HFF-Myc (cell line): ENCODE data around the gene DENND5B.
"Not testable (repeated sequence)": the region's sequence is repeated elsewhere in the genome, so short reads cannot be mapped to it uniquely, and the experiment has no call there.

Source experiments
- DNase-seq: peaks from one replicate; pipeline ENCODE4 v3.0.0-alpha.2; 2011; ENCODE audit warnings: low read depth; ENCODE audit errors: extremely low read depth
- H3K4me3 ChIP-seq: replicated peaks from 2 replicates; pipeline ENCODE4 v1.5.1; 2011; ENCODE audit warnings: low read depth, mild to moderate bottlenecking, control low read depth, low read length
- TF ChIP-seq, protein P1 (sequence below): IDR thresholded peaks from 2 replicates; pipeline ENCODE4 v1.5.1; 2012; ENCODE audit warnings: mild to moderate bottlenecking, low read depth, low read length, control low read depth; ENCODE audit errors: missing control alignments

The DENND5B gene

DNA sequence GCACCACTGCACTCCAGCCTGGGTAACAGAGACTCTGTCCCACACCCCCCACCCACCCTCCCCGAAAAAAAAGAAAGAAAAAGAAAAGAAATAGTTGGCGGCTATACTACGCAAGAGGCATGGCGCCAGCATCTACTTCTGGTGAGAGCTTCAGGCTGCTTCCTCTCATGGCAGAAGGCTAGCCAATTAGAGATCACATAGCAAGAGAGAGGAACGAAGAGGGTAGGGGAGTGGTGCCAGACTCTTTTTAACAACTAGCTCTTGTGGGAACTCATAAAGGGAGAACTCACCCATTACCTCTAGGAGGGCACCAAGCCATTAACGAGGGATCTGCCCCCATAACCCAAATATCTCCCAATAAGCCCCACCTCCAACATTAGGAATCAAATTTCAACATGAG is 6.2 kb downstream of the DENND5B start:
- DNase-seq, result no peak
- H3K4me3 ChIP-seq, result no peak overlapping the region
- TF ChIP-seq, protein P1, sequence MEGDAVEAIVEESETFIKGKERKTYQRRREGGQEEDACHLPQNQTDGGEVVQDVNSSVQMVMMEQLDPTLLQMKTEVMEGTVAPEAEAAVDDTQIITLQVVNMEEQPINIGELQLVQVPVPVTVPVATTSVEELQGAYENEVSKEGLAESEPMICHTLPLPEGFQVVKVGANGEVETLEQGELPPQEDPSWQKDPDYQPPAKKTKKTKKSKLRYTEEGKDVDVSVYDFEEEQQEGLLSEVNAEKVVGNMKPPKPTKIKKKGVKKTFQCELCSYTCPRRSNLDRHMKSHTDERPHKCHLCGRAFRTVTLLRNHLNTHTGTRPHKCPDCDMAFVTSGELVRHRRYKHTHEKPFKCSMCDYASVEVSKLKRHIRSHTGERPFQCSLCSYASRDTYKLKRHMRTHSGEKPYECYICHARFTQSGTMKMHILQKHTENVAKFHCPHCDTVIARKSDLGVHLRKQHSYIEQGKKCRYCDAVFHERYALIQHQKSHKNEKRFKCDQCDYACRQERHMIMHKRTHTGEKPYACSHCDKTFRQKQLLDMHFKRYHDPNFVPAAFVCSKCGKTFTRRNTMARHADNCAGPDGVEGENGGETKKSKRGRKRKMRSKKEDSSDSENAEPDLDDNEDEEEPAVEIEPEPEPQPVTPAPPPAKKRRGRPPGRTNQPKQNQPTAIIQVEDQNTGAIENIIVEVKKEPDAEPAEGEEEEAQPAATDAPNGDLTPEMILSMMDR, result no peak

DNA sequence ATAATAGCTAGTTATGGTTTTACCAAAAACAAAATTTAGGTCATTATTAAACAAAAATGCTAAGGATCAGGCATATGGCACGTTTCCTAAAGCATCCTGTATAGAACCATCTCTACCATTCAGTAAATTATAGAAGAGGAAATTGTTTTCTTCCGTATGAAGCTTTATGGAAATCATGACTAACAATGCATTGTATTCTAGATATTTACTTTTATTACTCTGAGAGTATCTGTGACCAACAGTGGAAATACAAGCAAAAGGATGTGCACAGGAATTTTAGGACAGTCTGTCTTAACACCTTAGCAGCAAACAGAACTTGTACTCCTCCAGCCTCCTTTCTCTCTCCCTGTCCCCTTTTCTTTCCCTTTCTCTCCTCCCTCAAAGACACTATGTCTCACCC is 7.1 kb downstream of the DENND5B start:
- TF ChIP-seq, protein P1, result no peak
- no peak for DNase-seq
- H3K4me3 ChIP-seq, result no peak overlapping the region

DNA sequence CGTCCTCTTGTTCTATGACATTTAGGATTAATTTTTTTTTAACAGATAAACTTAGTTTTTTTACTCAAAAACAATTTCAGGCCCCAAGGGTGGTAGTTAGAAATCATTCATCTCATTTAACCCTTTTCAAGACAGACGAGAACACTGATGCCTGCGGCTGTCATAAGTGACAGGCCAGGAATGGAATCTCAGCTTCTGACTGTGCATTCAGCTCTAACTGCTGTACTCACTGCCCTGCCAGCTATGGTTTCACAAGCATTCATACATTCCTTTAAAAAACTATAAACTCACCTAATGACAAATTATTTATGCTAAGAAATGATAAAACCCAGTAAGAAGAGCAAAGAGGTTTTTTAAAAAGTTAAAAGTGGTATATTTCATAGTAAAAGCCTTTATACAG is 8.8 kb downstream of the DENND5B start:
- TF ChIP-seq, protein P1, result no peak
- no peak for DNase-seq
- H3K4me3 ChIP-seq, result no peak overlapping the region

DNA sequence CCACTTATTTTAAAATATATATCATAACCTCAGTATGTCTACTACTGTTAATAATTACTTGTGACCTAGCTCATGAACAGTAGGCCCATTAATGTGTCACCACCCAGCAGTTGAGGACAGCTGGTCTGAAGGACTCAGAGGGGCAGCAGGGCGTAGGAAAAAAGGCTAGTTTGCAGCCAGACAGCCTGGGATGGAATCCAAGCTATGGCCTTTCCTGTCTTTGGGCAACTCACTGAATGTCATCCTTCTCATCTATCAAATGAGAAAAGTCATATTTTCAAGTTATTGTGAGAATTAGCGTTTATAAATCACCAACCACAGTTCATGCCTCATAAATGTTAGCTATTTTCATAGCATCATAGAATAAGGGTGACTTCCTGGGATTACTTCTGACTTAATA is 12.3 kb downstream of the DENND5B start:
- TF ChIP-seq, protein P1, result no peak
- DNase-seq, result no peak
- no peak overlapping the region for H3K4me3 ChIP-seq

DNA sequence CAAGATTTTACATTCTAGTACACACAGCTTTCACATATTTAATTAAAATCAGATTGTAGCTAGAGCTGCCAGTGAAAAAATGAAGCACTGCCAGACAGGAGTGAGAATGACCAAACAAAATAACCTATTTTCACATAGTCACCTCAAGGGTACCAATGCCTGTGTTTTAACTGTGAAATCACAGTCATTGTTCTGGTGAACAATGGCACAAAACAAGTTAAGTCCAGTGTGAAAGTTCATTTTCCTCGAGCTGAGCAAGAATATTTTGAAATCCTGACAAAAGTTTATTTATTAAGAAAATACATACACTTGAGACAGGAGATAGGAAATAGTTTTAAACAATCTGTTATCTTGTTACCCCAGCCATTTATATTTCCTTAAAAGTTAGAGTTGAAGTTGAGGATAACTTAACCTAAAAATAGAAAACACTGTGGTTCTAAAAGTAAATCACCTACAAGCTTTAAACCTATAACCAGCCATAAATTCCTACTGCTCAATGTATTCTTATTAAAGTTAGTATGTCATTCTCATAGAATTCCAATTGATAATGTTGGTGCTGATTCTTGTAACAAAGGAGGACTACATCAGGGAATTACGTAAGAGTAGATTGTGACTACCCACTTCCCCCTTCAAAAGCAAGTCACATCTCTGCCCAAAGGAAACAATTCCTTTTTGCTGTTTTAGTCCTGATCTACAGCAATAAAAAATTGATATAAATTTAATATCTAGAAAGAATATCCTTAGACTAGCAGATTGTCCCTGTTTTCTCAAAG is 15.9 kb downstream of the DENND5B start:
- no peak for DNase-seq
- TF ChIP-seq, protein P1, result no peak
- no peak overlapping the region for H3K4me3 ChIP-seq

DNA sequence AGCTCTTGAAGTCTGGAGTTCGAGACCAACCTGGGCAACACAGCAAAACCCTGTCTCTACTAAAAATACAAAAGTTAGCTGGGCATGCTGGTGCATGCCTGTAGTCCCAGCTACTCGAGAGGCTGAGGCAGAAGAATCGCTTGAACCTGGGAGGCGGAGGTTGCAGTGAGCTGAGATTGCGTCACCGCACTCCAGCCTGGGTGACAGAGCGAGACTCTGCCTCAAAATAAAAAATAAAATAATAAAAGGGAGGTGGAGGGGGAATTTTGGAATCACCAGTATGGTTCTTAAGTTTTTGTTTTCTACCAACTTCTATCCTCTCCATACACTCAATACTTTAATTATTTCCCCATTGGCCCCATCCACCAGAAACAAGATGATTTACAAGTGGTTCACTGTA is 16.6 kb downstream of the DENND5B start:
- DNase-seq, H3K4me3 ChIP-seq: not testable (repeated sequence)

DNA sequence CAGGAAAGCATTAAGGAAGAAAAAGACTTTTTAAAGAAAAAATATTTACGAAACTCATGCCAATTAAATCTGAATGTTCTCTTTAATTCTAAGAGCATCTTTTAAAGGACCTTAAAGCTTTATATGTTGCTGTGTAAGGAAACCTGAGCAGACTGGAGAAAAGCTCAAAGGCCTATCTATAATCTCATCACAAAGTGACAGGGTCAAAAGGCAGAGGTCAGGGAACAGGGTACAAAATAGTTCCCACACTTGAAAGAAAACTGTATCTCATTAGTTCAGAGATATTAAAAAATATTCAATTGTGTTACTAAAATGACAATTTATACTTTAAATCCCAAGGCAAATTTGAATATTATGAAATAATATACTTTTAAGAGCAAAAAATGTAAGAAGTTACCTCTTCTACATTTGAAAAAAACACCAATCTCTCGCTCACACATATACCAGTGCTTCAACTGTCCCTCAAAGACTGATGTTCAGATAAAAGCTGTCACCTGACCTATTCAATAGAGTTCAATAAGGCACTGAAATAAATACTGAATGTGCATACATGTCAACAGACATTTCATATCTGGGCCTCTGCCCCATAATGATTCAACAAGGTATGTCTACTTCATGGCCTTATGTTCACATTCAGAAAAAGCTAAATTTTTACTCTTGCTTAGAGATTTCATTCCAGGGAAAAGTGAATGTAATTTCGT is 17.9 kb downstream of the DENND5B start:
- no peak for DNase-seq
- H3K4me3 ChIP-seq, result no peak overlapping the region
- TF ChIP-seq, protein P1, result no peak
